Epithelial cell of proximal tubule (primary cell): Measurements from ENCODE around the gene SLC37A2. TPM values are rescaled to one million over a fixed set of nuclear protein-coding genes. Genes with fewer than 3 reads are reported as not detected.

Experiments used
- DNase-seq: peaks from one replicate; pipeline ENCODE4 v3.0.0-alpha.2; 2011; ENCODE audit warnings: low read depth
- H3K4me3 ChIP-seq: 2 replicates; pipeline ENCODE4 v1.5.1; 2011; ENCODE audit warnings: low read depth, mild to moderate bottlenecking, low read length
- total RNA-seq: library from RNA; depleted of rRNA; stranded (reverse); fragments of >200 nt; gene quantifications from 2 replicates; pipeline ENCODE4 v1.2.3, GENCODE V29; 2015
- TF ChIP-seq, protein P1 (sequence below): conservative IDR thresholded peaks from 2 replicates; pipeline ENCODE4 v1.5.1; 2012; ENCODE audit warnings: low read depth, mild to moderate bottlenecking, low read length

The SLC37A2 gene
- total RNA-seq, 1 donor from 2014 or later, result 2.7 TPM

DNA sequence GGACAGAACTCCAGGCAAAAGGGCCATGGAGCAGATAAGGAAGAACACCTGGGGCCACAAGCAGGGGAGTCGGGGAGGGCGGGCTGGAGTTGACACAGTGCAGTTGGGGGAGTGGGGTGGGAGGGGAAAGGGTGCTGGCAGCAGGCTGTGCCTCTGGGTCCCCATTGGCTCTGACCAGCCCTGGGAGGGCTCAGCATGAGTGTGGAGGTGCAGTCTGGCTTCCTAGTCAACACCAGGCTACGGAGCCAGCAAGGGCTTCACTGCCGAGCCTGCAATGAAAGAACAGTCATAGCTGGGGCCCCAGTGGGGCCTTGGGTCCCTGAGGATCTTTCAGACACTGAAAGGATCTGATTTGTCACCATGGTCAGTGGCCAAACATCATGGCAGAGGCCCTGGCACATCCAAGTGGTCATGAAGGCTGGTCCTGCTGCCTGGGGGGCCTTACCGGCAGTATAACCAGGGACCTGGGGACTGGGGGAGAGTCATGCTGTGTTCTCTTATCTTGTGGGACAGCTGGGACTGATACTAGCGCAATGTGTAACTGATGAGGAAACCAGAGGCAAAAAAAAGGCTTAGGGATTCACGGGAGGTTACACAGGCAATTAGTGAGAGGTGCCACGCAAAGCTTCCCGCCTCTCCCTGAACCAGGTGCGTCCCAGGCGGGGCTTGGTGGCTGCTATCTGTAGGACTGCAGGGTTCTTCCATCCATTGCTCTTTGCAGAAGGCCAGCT, 11.6 kb downstream of the SLC37A2 start:
- no peak overlapping the region for H3K4me3 ChIP-seq
- no peak for DNase-seq
- TF ChIP-seq, protein P1, sequence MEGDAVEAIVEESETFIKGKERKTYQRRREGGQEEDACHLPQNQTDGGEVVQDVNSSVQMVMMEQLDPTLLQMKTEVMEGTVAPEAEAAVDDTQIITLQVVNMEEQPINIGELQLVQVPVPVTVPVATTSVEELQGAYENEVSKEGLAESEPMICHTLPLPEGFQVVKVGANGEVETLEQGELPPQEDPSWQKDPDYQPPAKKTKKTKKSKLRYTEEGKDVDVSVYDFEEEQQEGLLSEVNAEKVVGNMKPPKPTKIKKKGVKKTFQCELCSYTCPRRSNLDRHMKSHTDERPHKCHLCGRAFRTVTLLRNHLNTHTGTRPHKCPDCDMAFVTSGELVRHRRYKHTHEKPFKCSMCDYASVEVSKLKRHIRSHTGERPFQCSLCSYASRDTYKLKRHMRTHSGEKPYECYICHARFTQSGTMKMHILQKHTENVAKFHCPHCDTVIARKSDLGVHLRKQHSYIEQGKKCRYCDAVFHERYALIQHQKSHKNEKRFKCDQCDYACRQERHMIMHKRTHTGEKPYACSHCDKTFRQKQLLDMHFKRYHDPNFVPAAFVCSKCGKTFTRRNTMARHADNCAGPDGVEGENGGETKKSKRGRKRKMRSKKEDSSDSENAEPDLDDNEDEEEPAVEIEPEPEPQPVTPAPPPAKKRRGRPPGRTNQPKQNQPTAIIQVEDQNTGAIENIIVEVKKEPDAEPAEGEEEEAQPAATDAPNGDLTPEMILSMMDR, result no peak

DNA sequence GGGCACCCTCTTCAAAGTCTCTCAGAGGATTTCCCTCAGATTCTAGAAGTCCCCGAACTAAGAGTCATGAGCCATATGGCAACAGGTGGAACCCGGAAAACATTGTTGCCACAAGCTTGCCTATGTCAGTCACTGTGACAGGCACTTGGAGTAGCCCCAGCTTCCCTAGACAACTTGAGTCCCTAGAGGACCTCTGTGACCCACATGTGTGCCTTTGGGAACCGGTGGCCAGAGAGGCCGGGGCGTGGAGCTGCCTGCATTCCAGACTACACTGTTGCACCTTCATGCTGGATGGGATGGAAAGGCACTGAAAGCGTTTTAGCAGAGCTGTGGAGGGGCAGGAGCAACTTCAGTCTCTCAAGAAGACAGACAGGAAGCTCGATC, 12.1 kb downstream of the SLC37A2 start:
- DNase-seq, result no peak

DNA sequence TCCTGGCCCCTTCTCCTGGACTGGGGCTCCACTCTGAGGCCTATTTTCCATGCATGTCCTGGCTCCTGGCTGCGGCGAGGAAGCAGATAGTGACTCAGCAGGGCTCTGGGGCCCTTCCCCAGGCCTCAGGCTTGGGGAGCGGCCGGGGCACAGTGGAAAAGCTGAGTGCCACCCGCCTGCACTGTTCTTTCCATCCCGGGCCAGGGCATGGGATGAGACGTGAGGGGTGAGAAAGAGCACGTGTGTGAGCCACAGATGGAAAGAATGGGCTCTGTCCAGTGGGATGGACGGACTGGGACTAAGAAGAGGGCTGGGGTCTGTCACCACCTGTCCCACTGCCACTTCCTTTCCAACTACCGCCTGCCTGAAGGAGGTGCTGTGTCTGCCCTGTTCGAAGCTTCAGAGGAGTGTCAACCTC, 12.8 kb downstream of the SLC37A2 start:
- H3K4me3 ChIP-seq, result no peak overlapping the region
- TF ChIP-seq, protein P1, result no peak
- DNase-seq, result no peak

More for the DNA sequence above, 12.1 kb downstream of the SLC37A2 start:
- TF ChIP-seq, protein P1, result no peak
- no peak overlapping the region for H3K4me3 ChIP-seq

DNA sequence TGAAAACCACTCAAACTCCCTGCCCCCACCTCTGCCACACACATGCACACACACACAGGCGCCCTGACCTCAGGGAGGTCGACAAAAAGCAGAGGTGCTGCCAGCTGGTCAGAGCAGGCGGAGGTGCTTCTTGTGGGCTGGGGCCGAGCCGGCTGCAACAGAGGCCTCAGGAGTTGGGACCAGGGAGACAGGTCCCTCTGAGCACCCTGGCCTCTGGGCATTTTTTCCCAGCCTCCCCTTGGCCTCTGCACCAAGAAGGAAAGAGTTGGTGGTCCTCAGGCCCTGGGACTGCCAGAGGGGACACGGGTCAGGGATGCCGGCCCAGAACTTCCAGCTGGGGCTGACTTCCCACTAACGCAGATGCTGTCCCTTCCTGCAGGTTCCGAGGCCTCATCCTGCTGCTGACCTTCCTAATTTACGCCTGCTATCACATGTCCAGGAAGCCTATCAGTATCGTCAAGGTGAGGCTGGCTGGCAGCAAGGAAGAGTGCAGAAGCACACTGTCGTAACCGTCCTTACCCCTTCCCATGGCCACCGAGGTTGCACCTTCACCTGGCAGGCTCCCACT, 13.4 kb downstream of the SLC37A2 start:
- TF ChIP-seq, protein P1, result no peak
- no peak for DNase-seq
- no peak overlapping the region for H3K4me3 ChIP-seq

DNA sequence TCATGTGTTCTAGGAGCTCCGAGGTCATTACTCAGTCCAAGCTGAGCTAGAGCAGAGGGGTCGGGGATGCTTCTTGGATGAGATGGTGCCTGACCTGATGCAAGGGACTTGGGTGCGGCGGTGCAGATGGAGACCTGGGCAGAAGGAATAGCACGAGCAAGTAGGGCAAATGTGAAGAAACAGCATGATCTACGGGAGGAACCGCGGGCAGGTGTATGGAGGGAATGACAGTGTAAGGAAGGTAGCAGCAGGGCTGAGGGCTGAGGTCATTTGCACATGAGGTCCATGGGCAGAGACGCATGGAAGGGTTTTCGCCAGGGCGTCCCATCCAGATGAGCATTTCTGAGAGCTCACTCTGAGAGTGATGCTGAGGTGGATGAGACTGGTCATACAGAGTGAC, 14.9 kb downstream of the SLC37A2 start:
- DNase-seq, result no peak
- H3K4me3 ChIP-seq, result no peak overlapping the region
- TF ChIP-seq, protein P1, result no peak

DNA sequence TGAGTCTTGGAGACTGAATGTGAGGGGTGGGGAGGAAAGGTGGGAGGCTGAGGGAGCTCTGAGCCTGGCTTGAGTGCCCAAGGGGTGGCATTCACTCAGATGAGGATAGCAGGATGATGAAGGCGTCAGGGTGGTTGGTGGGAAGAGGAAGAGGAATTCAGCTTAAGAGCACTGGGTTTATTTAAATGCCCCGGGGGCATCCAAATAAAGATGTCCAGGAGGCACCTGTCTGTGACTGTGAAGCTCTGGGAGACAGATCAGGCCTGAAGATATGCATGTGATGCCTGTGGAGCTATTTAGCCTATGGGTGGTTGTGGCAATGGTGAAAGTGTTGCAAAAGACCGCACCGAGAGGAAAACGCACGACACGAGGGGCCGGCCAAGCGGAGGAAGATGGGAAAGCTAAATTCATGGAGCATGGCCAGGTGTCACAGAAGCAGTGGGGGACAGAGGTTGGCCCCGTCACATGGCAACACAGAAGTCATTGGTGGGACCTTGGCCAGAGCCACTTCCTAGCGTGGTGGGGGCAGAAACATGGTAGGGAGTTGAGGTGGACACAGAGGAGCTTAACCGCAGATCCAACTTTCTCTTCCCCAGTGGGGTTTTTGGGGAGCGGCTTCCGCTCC, 15.5 kb downstream of the SLC37A2 start:
- TF ChIP-seq, protein P1, result no peak
- H3K4me3 ChIP-seq, result no peak overlapping the region
- DNase-seq, result no peak
